IMR-90 (cell line): ENCODE data around the gene SORL1. TPM values are rescaled to one million over a fixed set of nuclear protein-coding genes. Genes with fewer than 3 reads are reported as not detected.

Experiments used
- ATAC-seq: fragments of 200-7000 bp; cut with Tn5 transposase; 2 replicates; pipeline ENCODE4 v1.9.1; 2020; ENCODE audit warnings: low read depth, mild to moderate bottlenecking, moderate library complexity
- BruUV-seq: library from RNA; stranded (reverse); fragments of 400-500 nt; replicated peaks from 2 replicates; lab custom pipeline; 2021; lab: Mats Ljungman, UMichigan
- CTCF ChIA-PET: fragments of 300-600 bp; formaldehyde crosslinking; extraction: SDS; loops from one replicate; lab custom pipeline; 2021; ENCODE audit warnings: antibody characterized with exemption; lab: Yijun Ruan, JAX
- POLR2A ChIA-PET: fragments of 300-600 bp; sonication (Branson Sonifier 250); formaldehyde crosslinking; loops from one replicate; lab custom pipeline; 2022; ENCODE audit warnings: antibody characterized with exemption; ENCODE audit not compliant: unreplicated experiment; lab: Charles Lee
- DNase-seq: peaks from one replicate; pipeline ENCODE4 v3.0.0; 2013
- H2AFZ ChIP-seq: replicated peaks from 2 replicates; pipeline ENCODE3; 2013; ENCODE audit warnings: low read length, mild to moderate bottlenecking; ENCODE audit not compliant: poor library complexity
- H2AK5ac ChIP-seq: 2 replicates; pipeline ENCODE4 v1.6.1; 2013; ENCODE audit warnings: low read depth, low read length, inconsistent platforms
- H2AK9ac ChIP-seq: replicated peaks from 2 replicates; pipeline ENCODE3; 2013; ENCODE audit warnings: mild to moderate bottlenecking, low read depth, low read length, moderate library complexity; ENCODE audit not compliant: poor library complexity
- H2BK120ac ChIP-seq: 2 replicates; pipeline ENCODE4 v1.6.1; 2013; ENCODE audit warnings: low read depth, low read length, inconsistent platforms
- H2BK15ac ChIP-seq: 3 replicates; pipeline ENCODE4 v1.6.1; 2013; ENCODE audit warnings: low read depth, low read length, inconsistent platforms
- H2BK20ac ChIP-seq: 2 replicates; pipeline ENCODE4 v1.6.1; 2013; ENCODE audit warnings: low read depth, mild to moderate bottlenecking, inconsistent platforms, low read length, moderate library complexity
- H2BK5ac ChIP-seq: 2 replicates; pipeline ENCODE4 v1.6.1; 2013; ENCODE audit warnings: mild to moderate bottlenecking, low read depth, low read length, inconsistent platforms; ENCODE audit not compliant: poor library complexity, severe bottlenecking
- H3K14ac ChIP-seq: replicated peaks from 2 replicates; pipeline ENCODE4 v1.6.1; 2013; ENCODE audit warnings: low read depth, low read length, inconsistent platforms
- H3K18ac ChIP-seq: 2 replicates; pipeline ENCODE4 v1.6.1; 2013; ENCODE audit warnings: low read depth, low read length, control low read depth
- H3K23ac ChIP-seq: 2 replicates; pipeline ENCODE4 v1.6.1; 2013; ENCODE audit warnings: low read depth, low read length, inconsistent platforms
- H3K27ac ChIP-seq: 2 replicates; pipeline ENCODE4 v1.5.1; 2013; ENCODE audit warnings: mild to moderate bottlenecking, control low read depth, low read length; ENCODE audit not compliant: insufficient read depth
- H3K27me3 ChIP-seq: 2 replicates; pipeline ENCODE4 v1.6.1; 2013; ENCODE audit warnings: low read length; ENCODE audit not compliant: control insufficient read depth, insufficient read depth
- H3K36me3 ChIP-seq: 2 replicates; pipeline ENCODE4 v1.6.1; 2013; ENCODE audit warnings: low read length, mixed read lengths; ENCODE audit not compliant: control insufficient read depth, insufficient read depth
- H3K4ac ChIP-seq: 2 replicates; pipeline ENCODE4 v1.6.1; 2013; ENCODE audit warnings: low read depth, low read length, inconsistent platforms
- H3K4me1 ChIP-seq: 2 replicates; pipeline ENCODE4 v1.6.1; 2013; ENCODE audit warnings: low read length, mixed read lengths; ENCODE audit not compliant: control insufficient read depth, insufficient read depth
- H3K4me2 ChIP-seq: 2 replicates; pipeline ENCODE4 v1.6.1; 2013; ENCODE audit warnings: low read depth, mild to moderate bottlenecking, control low read depth, low read length, moderate library complexity
- H3K4me3 ChIP-seq: 2 replicates; pipeline ENCODE4 v1.5.1; 2013; ENCODE audit warnings: low read depth, mild to moderate bottlenecking, control low read depth, low read length, moderate library complexity; ENCODE audit not compliant: insufficient read depth
- H3K56ac ChIP-seq: 2 replicates; pipeline ENCODE4 v1.6.1; 2013; ENCODE audit warnings: low read length, inconsistent platforms; ENCODE audit not compliant: insufficient read depth; ENCODE audit errors: extremely low read depth
- H3K79me1 ChIP-seq, 2 experiments: 2 replicates each; pipeline ENCODE4 v1.6.1; 2013; ENCODE audit warnings: low read length in 2 of 2, inconsistent platforms in 1 of 2, low read depth in 1 of 2
- H3K9ac ChIP-seq: 2 replicates; pipeline ENCODE4 v1.6.1; 2013; ENCODE audit warnings: low read depth, low read length, control low read depth
- H3K9me1 ChIP-seq: 2 replicates; pipeline ENCODE4 v1.6.1; 2013; ENCODE audit warnings: low read length, inconsistent platforms; ENCODE audit not compliant: insufficient read depth
- H3K9me3 ChIP-seq: 2 replicates; pipeline ENCODE4 v1.6.1; 2013; ENCODE audit warnings: low read length; ENCODE audit not compliant: control insufficient read depth, insufficient read depth
- H4K20me1 ChIP-seq: 2 replicates; pipeline ENCODE4 v1.6.1; 2013; ENCODE audit warnings: low read length, inconsistent platforms; ENCODE audit not compliant: insufficient read depth
- H4K5ac ChIP-seq: 2 replicates; pipeline ENCODE4 v1.6.1; 2013; ENCODE audit warnings: mild to moderate bottlenecking, low read depth, low read length, control low read depth
- H4K8ac ChIP-seq, 2 experiments: 2 replicates each; pipeline ENCODE4 v1.6.1; 2013; ENCODE audit warnings: low read depth in 2 of 2, low read length in 2 of 2, control low read depth in 1 of 2, inconsistent platforms in 1 of 2
- H4K91ac ChIP-seq: 2 replicates; pipeline ENCODE4 v1.6.1; 2013; ENCODE audit warnings: low read depth, low read length, inconsistent platforms; ENCODE audit not compliant: insufficient read depth
- CTCF ChIP-seq: conservative IDR thresholded peaks from 2 replicates; pipeline ENCODE4 v1.5.1; 2012; ENCODE audit warnings: mild to moderate bottlenecking, low read depth, low read length, improper control_type of control experiment
- FOS ChIP-seq: fragments of 150-350 bp; IDR thresholded peaks from 2 replicates; pipeline ENCODE4 v1.6.1; 2016; ENCODE audit warnings: low read depth, low read length
- POLR2A ChIP-seq: IDR thresholded peaks from 2 replicates; pipeline ENCODE4 v1.6.1; 2012; ENCODE audit warnings: mild to moderate bottlenecking, low read depth, low read length
- RAD21 ChIP-seq: IDR thresholded peaks from 2 replicates; pipeline ENCODE4 v1.6.1; 2012; ENCODE audit warnings: low read length, improper control_type of control experiment
- RCOR1 ChIP-seq: IDR thresholded peaks from 2 replicates; pipeline ENCODE4 v1.6.1; 2012; ENCODE audit warnings: mild to moderate bottlenecking, low read length, improper control_type of control experiment; ENCODE audit not compliant: insufficient replicate concordance
- WGBS, 2 experiments: methylation state at CpG; one replicate each; pipeline versions ENCODE4 v1.1.5 to v1.1.7; 2013; ENCODE audit warnings: missing lambda C conversion rate in 2 of 2; ENCODE audit not compliant: insufficient read length in 1 of 2; ENCODE audit errors: extremely low coverage in 2 of 2; 5-methylcytosine and 5-hydroxymethylcytosine counted together
- dilution Hi-C: fragments of 300-500 bp; cut with HindIII; formaldehyde crosslinking; loops from one replicate; pipeline ENCODE4 v1.14.3; 2018; ENCODE audit warnings: low sequenced_read_pairs; ENCODE audit not compliant: unreplicated experiment
- in situ Hi-C: fragments of 300-500 bp; cut with MboI; formaldehyde crosslinking; loops from 3 replicates; pipeline ENCODE4 v1.14.3; 2019; ENCODE audit warnings: low sequenced_read_pairs, inconsistent platforms, mixed read lengths
- intact Hi-C: fragments of 100-400 bp; cut with micrococcal nuclease; formaldehyde crosslinking; loops from 2 replicates; pipeline ENCODE4 v1.10.0; 2022
- polyA plus RNA-seq, 3 experiments: library from polyadenylated mRNA; depleted of rRNA; stranded (reverse); fragments of >200 nt; gene quantifications; 2 replicates each; pipeline ENCODE4 v1.2.3, GENCODE V29; 2012; ENCODE audit warnings: low replicate concordance in 1 of 3
- total RNA-seq: library from RNA; depleted of rRNA; stranded (reverse); fragments of >200 nt; gene quantifications from 2 replicates; pipeline ENCODE4 v1.2.3, GENCODE V29; 2012; rRNA removed

Gene SORL1
- total and polyA plus RNA-seq, 2 of the 4 experiments (the other 2 are of a cell fraction): 1.0 to 2.0 TPM

- Histone ChIP-seq H4K8ac (no peak overlapping the region), H4K20me1 (no peaks in the 10 kb centered on the region), H3K9me1 (no peaks in the 10 kb centered on the region), H3K14ac (no peak overlapping the region), H2BK20ac (no peak overlapping the region), H3K4me1 (no peaks in the 10 kb centered on the region), H3K79me1 (no peaks in the 10 kb centered on the region), H3K23ac (no peak overlapping the region), H3K18ac (no peak overlapping the region), H3K4me2 (no peak overlapping the region), H2BK120ac (no peak overlapping the region), H2BK5ac (no peak overlapping the region), H4K5ac (no peak overlapping the region), H3K9ac (no peak overlapping the region), H2BK15ac (no peak overlapping the region), H2AK9ac (no peak overlapping the region), H3K56ac (no peak overlapping the region), H2AK5ac (no peak overlapping the region), H3K9me3 (no peaks in the 10 kb centered on the region), H3K36me3 (no peaks in the 10 kb centered on the region), H2AFZ (no peak overlapping the region), H3K27ac (no peak overlapping the region), H3K4me3 (no peak overlapping the region), H3K4ac (no peak overlapping the region), H3K27me3 (no peaks in the 10 kb centered on the region), H4K91ac (no peak overlapping the region)
- TF ChIP-seq POLR2A (no peak), CTCF (no peak), RCOR1 (no peak), RAD21 (no peak), FOS (0 out of 2 replicates have a peak, but pooled peaks have one; percentile 8)
- peak; percentile 40 for DNase-seq
- ATAC-seq: peak; percentile 14; the same call in 1 of the 2 replicates
- ChIA-PET CTCF (no interaction called here), POLR2A (no interaction called here)
- BruUV-seq: no TSS peak
- dilution Hi-C loops (no loop called here), intact Hi-C loops (no loop called here), in situ Hi-C loops (no loop called here)
- WGBS, 2 experiments: 75% methylated on average over 1 of the region's 1 CpG; no CpG with 5 or more reads in 1 of the 2 experiments
Measured at GRCh38 chr11:121681550-121682268, 229.6 kb downstream of the SORL1 start.

Other genes with a start within 250 kb of the SORL1 start
- 21.3 and 44.2 TPM in 2 replicates for gene SC5D, start 159.5 kb upstream of the SORL1 start, total RNA-seq
- gene SC5D, start 159.5 kb upstream of the SORL1 start, polyA plus RNA-seq (2012; rRNA removed): 17.8 and 21.7 TPM in 2 replicates